Measurements from ENCODE around the gene SP2. TPM values are rescaled to one million over a fixed set of nuclear protein-coding genes. Genes with fewer than 3 reads are reported as not detected.
A peak's percentile ranks its signal among the peaks of the same experiment; 100 is the strongest.

The SP2 gene
- total and polyA plus RNA-seq, 5 donors from 2014 or later: 6.2 to 35.0 (median 6.7) TPM

DNA sequence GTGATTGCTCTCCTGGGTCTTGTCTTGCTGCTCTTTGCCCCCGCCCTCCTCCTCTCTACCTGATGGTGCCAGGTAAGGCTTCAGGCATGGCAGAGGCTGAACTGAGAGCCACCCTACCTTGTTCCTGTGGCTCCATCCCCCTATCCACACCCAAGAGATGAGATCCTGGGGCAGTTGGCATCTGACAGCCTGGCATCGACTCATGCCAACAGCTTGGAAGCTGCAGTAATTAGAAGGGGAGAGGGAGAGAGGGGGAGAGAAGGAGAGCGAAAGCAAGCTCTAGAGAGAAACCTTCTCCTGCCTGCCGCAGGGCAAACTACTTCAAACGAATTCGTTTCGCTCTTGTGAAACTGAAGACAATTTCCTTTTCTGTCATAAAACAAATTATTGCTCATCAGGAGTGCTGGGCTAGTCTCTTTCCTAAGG, 31.2 kb upstream of the SP2 start:
- Mint-ChIP-seq H3K4me3 (peak overlapping the region in 1 of 4 donors; percentile 31), H3K27ac (peak overlapping the region in 1 of 3 donors; percentile 42), H3K9me3 (no peaks in the 10 kb centered on the region), H3K4me1 (peaks cover 0 to 18% (median 8%) of the 10 kb centered on the region in 4 donors), H3K36me3 (no peaks in the 10 kb centered on the region), H3K27me3 (peaks cover 14% of the 10 kb centered on the region)
- ATAC-seq (ENCODE audit: low read depth in 2 of 2) (no peak), DNase-seq (peak in 1 of 3 donors; percentile 54)
- Histone ChIP-seq H3K27me3 (ENCODE audit: control insufficient read depth, insufficient read depth, low read length) (peaks cover under 1% of the 10 kb centered on the region), H3K27ac (ENCODE audit: insufficient read depth, low read length, poor library complexity, severe bottlenecking) (no peak overlapping the region), H3K9me3 (ENCODE audit: control insufficient read depth in 2 of 2, low read length in 2 of 2) (no peaks in the 10 kb centered on the region), H3K36me3 (ENCODE audit: control insufficient read depth, insufficient read depth, low read length) (no peaks in the 10 kb centered on the region), H3K4me3 (ENCODE audit: low read depth, low read length) (no peak overlapping the region), H3K4me1 (ENCODE audit: control insufficient read depth, insufficient read depth, low read length, poor library complexity, severe bottlenecking) (peaks cover 16% of the 10 kb centered on the region)

GRCh38 chr17:47866941-47867340, 29.1 kb upstream of the SP2 start:
- ATAC-seq (ENCODE audit: low read depth in 2 of 2): no peak
- H3K9me3 ChIP-seq (ENCODE audit: control insufficient read depth in 2 of 2, low read length in 2 of 2): no peaks in the 10 kb centered on the region
- Mint-ChIP-seq H3K4me1 (peaks cover 0 to 18% (median 8%) of the 10 kb centered on the region in 4 donors), H3K36me3 (no peaks in the 10 kb centered on the region), H3K27me3 (peaks cover 32% of the 10 kb centered on the region), H3K27ac (peak overlapping the region in 1 of 3 donors; percentile 31), H3K9me3 (peaks cover 0 to 1% (median 0%) of the 10 kb centered on the region in 7 donors), H3K4me3 (no peak overlapping the region)
- no peak overlapping the region for H3K27ac ChIP-seq (ENCODE audit: insufficient read depth, low read length, poor library complexity, severe bottlenecking)
- peaks cover 11% of the 10 kb centered on the region for H3K27me3 ChIP-seq (ENCODE audit: control insufficient read depth, insufficient read depth, low read length)
- H3K4me3 ChIP-seq (ENCODE audit: low read depth, low read length): no peak overlapping the region
- peaks cover 16% of the 10 kb centered on the region for H3K4me1 ChIP-seq (ENCODE audit: control insufficient read depth, insufficient read depth, low read length, poor library complexity, severe bottlenecking)
- H3K36me3 ChIP-seq (ENCODE audit: control insufficient read depth, insufficient read depth, low read length): no peaks in the 10 kb centered on the region
- no peak for DNase-seq

- Mint-ChIP-seq H3K27ac (peak overlapping the region in 1 of 3 donors; percentile 21), H3K27me3 (peaks cover 35% of the 10 kb centered on the region), H3K4me3 (no peak overlapping the region), H3K9me3 (peaks cover 0 to 1% (median 0%) of the 10 kb centered on the region in 7 donors), H3K4me1 (peaks cover 0 to 12% (median 8%) of the 10 kb centered on the region in 4 donors), H3K36me3 (no peaks in the 10 kb centered on the region)
- DNase-seq (no peak), ATAC-seq (ENCODE audit: low read depth in 2 of 2) (no peak)
- H3K4me3 ChIP-seq (ENCODE audit: low read depth, low read length): no peak overlapping the region
- peaks cover 11% of the 10 kb centered on the region for H3K27me3 ChIP-seq (ENCODE audit: control insufficient read depth, insufficient read depth, low read length)
- H3K9me3 ChIP-seq (ENCODE audit: control insufficient read depth in 2 of 2, low read length in 2 of 2): no peaks in the 10 kb centered on the region
- H3K36me3 ChIP-seq (ENCODE audit: control insufficient read depth, insufficient read depth, low read length): no peaks in the 10 kb centered on the region
- no peak overlapping the region for H3K27ac ChIP-seq (ENCODE audit: insufficient read depth, low read length, poor library complexity, severe bottlenecking)
- peaks cover 9% of the 10 kb centered on the region for H3K4me1 ChIP-seq (ENCODE audit: control insufficient read depth, insufficient read depth, low read length, poor library complexity, severe bottlenecking)
These were observed 28.1 kb upstream of the SP2 start for GRCh38 chr17:47867813-47868533.

DNA sequence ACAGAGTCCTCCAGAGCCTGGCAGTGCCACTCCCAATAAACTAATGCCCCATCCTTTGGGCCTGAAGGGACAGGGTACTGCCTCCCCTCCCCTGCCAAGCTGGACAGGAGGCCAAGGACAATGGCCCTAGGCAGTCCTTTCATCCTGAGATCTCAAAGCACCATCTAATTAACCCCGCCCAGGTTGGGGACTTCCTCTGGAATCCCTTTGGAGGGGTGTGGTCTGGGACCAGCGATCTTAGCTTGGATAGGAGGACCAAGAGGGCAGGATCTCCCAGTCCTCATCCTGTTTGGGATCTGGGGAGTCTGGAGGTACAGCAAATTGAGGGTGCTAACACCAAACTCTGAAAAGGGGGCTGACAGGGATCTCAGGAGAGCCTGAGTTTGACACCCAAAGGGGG, 26.9 kb upstream of the SP2 start:
- peaks cover 45% of the 10 kb centered on the region for H3K27me3 Mint-ChIP-seq
- peaks cover 0 to 9% (median 7%) of the 10 kb centered on the region in 4 donors for H3K4me1 Mint-ChIP-seq
- ATAC-seq (ENCODE audit: low read depth in 2 of 2): no peak

GRCh38 chr17:47870056-47870455, 26.0 kb upstream of the SP2 start:
- H3K27me3 ChIP-seq (ENCODE audit: control insufficient read depth, insufficient read depth, low read length): peaks cover 11% of the 10 kb centered on the region
- no peak for ATAC-seq (ENCODE audit: low read depth in 2 of 2)

More for the DNA sequence above, 26.9 kb upstream of the SP2 start:
- Histone ChIP-seq H3K4me1 (ENCODE audit: control insufficient read depth, insufficient read depth, low read length, poor library complexity, severe bottlenecking) (peaks cover 8% of the 10 kb centered on the region), H3K27ac (ENCODE audit: insufficient read depth, low read length, poor library complexity, severe bottlenecking) (no peak overlapping the region), H3K27me3 (ENCODE audit: control insufficient read depth, insufficient read depth, low read length) (peaks cover 11% of the 10 kb centered on the region), H3K4me3 (ENCODE audit: low read depth, low read length) (no peak overlapping the region), H3K9me3 (ENCODE audit: control insufficient read depth in 2 of 2, low read length in 2 of 2) (no peaks in the 10 kb centered on the region), H3K36me3 (ENCODE audit: control insufficient read depth, insufficient read depth, low read length) (no peaks in the 10 kb centered on the region)
- DNase-seq: no peak
- Mint-ChIP-seq H3K4me3 (no peak overlapping the region), H3K27ac (no peak overlapping the region), H3K36me3 (no peaks in the 10 kb centered on the region), H3K9me3 (peaks cover 0 to 1% (median 0%) of the 10 kb centered on the region in 7 donors)

GRCh38 chr17:47871048-47871447, 25.0 kb upstream of the SP2 start:
- no peaks in the 10 kb centered on the region for H3K9me3 ChIP-seq (ENCODE audit: control insufficient read depth in 2 of 2, low read length in 2 of 2)
- Mint-ChIP-seq H3K27me3 (peaks cover 58% of the 10 kb centered on the region), H3K9me3 (peaks cover 0 to 1% (median 0%) of the 10 kb centered on the region in 7 donors), H3K36me3 (no peaks in the 10 kb centered on the region), H3K4me3 (no peak overlapping the region), H3K27ac (no peak overlapping the region), H3K4me1 (peaks cover 0 to under 1% (median 0%) of the 10 kb centered on the region in 4 donors)
- no peak for DNase-seq
- no peak overlapping the region for H3K27ac ChIP-seq (ENCODE audit: insufficient read depth, low read length, poor library complexity, severe bottlenecking)
- no peaks in the 10 kb centered on the region for H3K36me3 ChIP-seq (ENCODE audit: control insufficient read depth, insufficient read depth, low read length)
- no peaks in the 10 kb centered on the region for H3K4me1 ChIP-seq (ENCODE audit: control insufficient read depth, insufficient read depth, low read length, poor library complexity, severe bottlenecking)
- no peak for ATAC-seq (ENCODE audit: low read depth in 2 of 2)
- peaks cover 11% of the 10 kb centered on the region for H3K27me3 ChIP-seq (ENCODE audit: control insufficient read depth, insufficient read depth, low read length)
- H3K4me3 ChIP-seq (ENCODE audit: low read depth, low read length): no peak overlapping the region

More at GRCh38 chr17:47870056-47870455, 26.0 kb upstream of the SP2 start:
- DNase-seq: no peak
- Mint-ChIP-seq H3K4me1 (peaks cover 0 to 5% (median 3%) of the 10 kb centered on the region in 4 donors), H3K27me3 (peaks cover 52% of the 10 kb centered on the region), H3K4me3 (no peak overlapping the region), H3K9me3 (peaks cover 0 to 1% (median 0%) of the 10 kb centered on the region in 7 donors), H3K27ac (peak overlapping the region in 1 of 3 donors; percentile 14), H3K36me3 (no peaks in the 10 kb centered on the region)
- no peak overlapping the region for H3K4me3 ChIP-seq (ENCODE audit: low read depth, low read length)
- H3K27ac ChIP-seq (ENCODE audit: insufficient read depth, low read length, poor library complexity, severe bottlenecking): no peak overlapping the region
- no peaks in the 10 kb centered on the region for H3K36me3 ChIP-seq (ENCODE audit: control insufficient read depth, insufficient read depth, low read length)
- H3K9me3 ChIP-seq (ENCODE audit: control insufficient read depth in 2 of 2, low read length in 2 of 2): no peaks in the 10 kb centered on the region
- peaks cover 3% of the 10 kb centered on the region for H3K4me1 ChIP-seq (ENCODE audit: control insufficient read depth, insufficient read depth, low read length, poor library complexity, severe bottlenecking)

DNA sequence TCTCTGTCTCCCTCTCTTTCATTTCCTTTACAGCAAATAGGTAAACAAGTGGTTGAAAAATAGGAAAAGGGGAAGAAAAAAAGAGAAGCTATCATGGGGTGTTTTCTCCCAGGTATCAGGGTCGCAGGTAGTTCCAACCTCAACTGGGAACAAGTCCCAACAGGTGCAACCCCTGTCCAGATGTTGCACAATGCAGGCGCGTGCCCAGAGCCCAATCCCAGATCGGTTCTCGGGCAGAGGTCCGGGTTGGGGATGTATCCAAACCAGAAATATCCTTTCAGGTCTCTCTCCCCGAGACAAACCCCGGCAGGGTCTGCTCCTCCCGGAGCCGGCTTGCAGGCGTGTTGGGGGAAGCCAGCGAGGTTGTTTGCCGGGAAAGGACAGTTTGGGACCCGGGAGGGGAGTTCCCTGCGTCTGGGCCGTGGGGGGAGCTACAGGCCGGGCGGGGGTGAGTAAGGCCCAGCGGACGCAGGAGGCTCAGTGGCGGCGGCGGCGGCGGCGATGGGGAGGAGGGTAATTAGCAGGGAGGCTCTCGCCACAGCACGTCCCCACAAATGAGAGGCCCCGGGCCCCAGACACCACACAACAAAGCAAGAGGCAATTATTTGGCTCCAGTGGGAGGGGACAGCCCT, 23.9 kb upstream of the SP2 start:
- peaks cover 11% of the 10 kb centered on the region for H3K27me3 ChIP-seq (ENCODE audit: control insufficient read depth, insufficient read depth, low read length)
- DNase-seq (no peak), ATAC-seq (ENCODE audit: low read depth in 2 of 2) (no peak)
- Mint-ChIP-seq H3K9me3 (peaks cover 0 to 1% (median 0%) of the 10 kb centered on the region in 7 donors), H3K27me3 (peaks cover 55% of the 10 kb centered on the region), H3K36me3 (no peaks in the 10 kb centered on the region), H3K4me3 (no peak overlapping the region), H3K27ac (no peak overlapping the region), H3K4me1 (no peaks in the 10 kb centered on the region)
- no peak overlapping the region for H3K4me3 ChIP-seq (ENCODE audit: low read depth, low read length)
- no peaks in the 10 kb centered on the region for H3K36me3 ChIP-seq (ENCODE audit: control insufficient read depth, insufficient read depth, low read length)
- no peak overlapping the region for H3K27ac ChIP-seq (ENCODE audit: insufficient read depth, low read length, poor library complexity, severe bottlenecking)
- no peaks in the 10 kb centered on the region for H3K9me3 ChIP-seq (ENCODE audit: control insufficient read depth in 2 of 2, low read length in 2 of 2)
- H3K4me1 ChIP-seq (ENCODE audit: control insufficient read depth, insufficient read depth, low read length, poor library complexity, severe bottlenecking): no peaks in the 10 kb centered on the region
